ENCODE measurements around the gene FZD10. TPM values are rescaled to one million over a fixed set of nuclear protein-coding genes. Genes with fewer than 3 reads are reported as not detected.

The FZD10 gene
- total RNA-seq, 2 experiments from 2014 or later: not detected

GRCh38 chr12:130214686-130215395, 52.6 kb downstream of the FZD10 start:
- Mint-ChIP-seq H3K9me3 (no peaks in the 10 kb centered on the region), H3K4me3 (no peak overlapping the region), H3K27me3 (ENCODE audit: low read depth) (peaks cover 36% of the 10 kb centered on the region), H3K36me3 (ENCODE audit: low read depth) (no peaks in the 10 kb centered on the region), H3K27ac (no peak overlapping the region), H3K4me1 (ENCODE audit: low read depth) (no peaks in the 10 kb centered on the region)
- DNase-seq: no peak
- CTCF ChIA-PET: no interaction called here
- intact Hi-C loops (cut with micrococcal nuclease): no loop called here

Other genes starting within 250 kb of the FZD10 start
- gene PIWIL1, start 175.4 kb downstream of the FZD10 start, total RNA-seq: not detected